Motor neuron (in vitro differentiated cells): ENCODE data around the gene CDC20B. TPM values are rescaled to one million over a fixed set of nuclear protein-coding genes. Genes with fewer than 3 reads are reported as not detected.
A peak's percentile ranks its signal among the peaks of the same experiment; 100 is the strongest.

ENCODE experiments used
- ATAC-seq, 8 experiments: fragments of 200-7000 bp; cut with Tn5 transposase; replicated peaks in 6 of 8; 2 replicates each; pipeline ENCODE4 v1.8.0; 2021; ENCODE audit warnings: mild to moderate bottlenecking in 8 of 8, moderate library complexity in 8 of 8
- H3K27ac ChIP-seq, 2 donors: fragments of 250-450 bp; sonication (Bioruptor Pico); 2 replicates each; pipeline ENCODE4 v1.9.0; 2021; ENCODE audit warnings: antibody characterized with exemption in 2 of 2, mild to moderate bottlenecking in 2 of 2, moderate library complexity in 1 of 2
- H3K4me1 ChIP-seq, 2 donors: fragments of 250-450 bp; sonication (Bioruptor Pico); replicated peaks in 1 of 2; 2 replicates each; pipeline ENCODE4 v1.6.1; 2021; ENCODE audit warnings: antibody characterized with exemption in 2 of 2, mild to moderate bottlenecking in 2 of 2, moderate library complexity in 1 of 2
- H3K4me3 ChIP-seq, 5 donors: fragments of 250-450 bp; sonication (Bioruptor Pico); 2 replicates each; pipeline ENCODE4 v1.9.0; 2021; ENCODE audit warnings: antibody characterized with exemption in 5 of 5, mild to moderate bottlenecking in 5 of 5, moderate library complexity in 4 of 5
- WGBS, 10 experiments: fragments of 450-650 bp; shearing (Covaris generic); methylation state at CpG; one replicate each; pipeline ENCODE4 v1.0.0; 2022; 5-methylcytosine and 5-hydroxymethylcytosine counted together
- in situ Hi-C, 9 experiments: fragments of 400-800 bp; cut with MboI; loops; one replicate each; pipeline ENCODE4 v1.15.0; 2021; ENCODE audit warnings: low sequenced_read_pairs in 9 of 9, low pct_unique_long_range_greater_than_20kb in 2 of 9; ENCODE audit not compliant: unreplicated experiment in 9 of 9
- total RNA-seq, 8 experiments: library from RNA; unstranded; fragments of 300-600 nt; gene quantifications; 2 replicates each; pipeline versions ENCODE4 v1.2.3 to v1.2.4, GENCODE V29; 2022

Gene CDC20B, protein sequence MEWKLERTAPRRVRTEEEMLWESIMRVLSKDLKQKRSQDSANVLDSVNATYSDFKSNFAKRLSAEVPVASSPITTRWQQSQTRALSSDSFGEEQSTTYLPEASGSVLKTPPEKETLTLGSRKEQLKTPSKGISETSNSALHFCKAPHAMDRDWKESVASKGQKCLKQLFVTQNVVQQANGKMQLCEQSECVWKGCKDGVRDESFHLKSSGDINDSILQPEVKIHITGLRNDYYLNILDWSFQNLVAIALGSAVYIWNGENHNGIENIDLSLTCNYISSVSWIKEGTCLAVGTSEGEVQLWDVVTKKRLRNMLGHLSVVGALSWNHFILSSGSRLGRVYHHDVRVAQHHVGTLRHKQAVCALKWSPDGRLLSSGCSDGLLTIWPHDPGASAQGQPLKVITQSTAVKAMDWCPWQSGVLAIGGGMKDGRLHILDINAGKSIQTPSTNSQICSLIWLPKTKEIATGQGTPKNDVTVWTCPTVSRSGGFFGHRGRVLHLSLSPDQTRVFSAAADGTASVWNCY
- total RNA-seq: under 1 TPM in 6 of 8 experiments, not detected in 2; 0.09 to 1.00 (median 0.14) TPM

DNA sequence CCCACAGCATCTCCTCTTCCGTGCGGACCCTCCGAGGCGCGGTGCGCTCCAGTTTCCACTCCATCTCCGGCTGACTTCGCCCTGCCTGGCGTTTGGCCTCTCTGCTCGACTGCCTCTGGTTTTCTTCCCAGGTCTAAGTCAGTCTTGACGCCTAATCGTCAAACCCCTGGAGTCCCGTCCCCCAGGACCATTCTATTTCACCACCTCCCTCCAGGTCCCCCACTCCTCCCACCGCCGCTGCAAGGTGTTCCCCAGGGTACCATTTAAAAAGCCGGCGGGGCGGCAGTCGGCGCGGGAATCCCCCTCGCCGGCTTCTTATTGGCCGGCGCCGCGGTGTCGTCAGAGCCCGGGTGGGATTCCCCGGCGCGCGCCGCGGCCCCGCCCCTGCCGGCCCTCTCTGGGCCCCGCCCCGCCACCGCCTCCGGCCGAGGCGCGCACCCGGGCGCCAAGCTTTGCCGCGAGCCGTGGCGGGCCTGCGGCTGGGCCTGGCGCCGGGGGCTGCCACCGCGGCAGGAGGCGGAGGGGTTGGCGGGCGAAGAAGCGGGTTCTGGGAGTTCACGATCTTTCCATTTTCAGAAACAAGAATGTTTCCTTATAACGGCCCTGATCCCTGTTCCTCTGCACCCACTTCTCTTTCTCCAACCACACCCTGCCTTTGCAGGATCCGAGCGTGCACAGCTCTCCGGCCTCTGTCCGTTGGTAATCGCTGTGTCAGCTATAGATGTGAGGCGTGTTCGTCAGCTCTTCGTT, at the start of gene CDC20B:
TSS of gene CDC20B (minus strand) at position 241 of the 750 bp plus-strand sequence. CDS start at position 64, 177 bp downstream.
- Histone ChIP-seq H3K4me3 (peak within 1 kb of the TSS; percentile 35 to 52 (median 47)), H3K27ac (no peak within 1 kb of the TSS), H3K4me1 (peaks cover 3 to 9% of the 10 kb centered on the region in 2 donors)
- in situ Hi-C loops: loop anchor here in 2 of 9 experiments (25.0 kb wide), 2 partner anchors 261 to 636 kb away; no protein-coding TSS in a partner anchor
- ATAC-seq: peak; percentile 81 to 91 (median 85)
- 0 to 5% (median 0%) methylated on average over 1 to 8 of the region's 69 CpGs; no CpG with 5 or more reads in 4 of the 10 experiments for WGBS, 10 experiments

DNA sequence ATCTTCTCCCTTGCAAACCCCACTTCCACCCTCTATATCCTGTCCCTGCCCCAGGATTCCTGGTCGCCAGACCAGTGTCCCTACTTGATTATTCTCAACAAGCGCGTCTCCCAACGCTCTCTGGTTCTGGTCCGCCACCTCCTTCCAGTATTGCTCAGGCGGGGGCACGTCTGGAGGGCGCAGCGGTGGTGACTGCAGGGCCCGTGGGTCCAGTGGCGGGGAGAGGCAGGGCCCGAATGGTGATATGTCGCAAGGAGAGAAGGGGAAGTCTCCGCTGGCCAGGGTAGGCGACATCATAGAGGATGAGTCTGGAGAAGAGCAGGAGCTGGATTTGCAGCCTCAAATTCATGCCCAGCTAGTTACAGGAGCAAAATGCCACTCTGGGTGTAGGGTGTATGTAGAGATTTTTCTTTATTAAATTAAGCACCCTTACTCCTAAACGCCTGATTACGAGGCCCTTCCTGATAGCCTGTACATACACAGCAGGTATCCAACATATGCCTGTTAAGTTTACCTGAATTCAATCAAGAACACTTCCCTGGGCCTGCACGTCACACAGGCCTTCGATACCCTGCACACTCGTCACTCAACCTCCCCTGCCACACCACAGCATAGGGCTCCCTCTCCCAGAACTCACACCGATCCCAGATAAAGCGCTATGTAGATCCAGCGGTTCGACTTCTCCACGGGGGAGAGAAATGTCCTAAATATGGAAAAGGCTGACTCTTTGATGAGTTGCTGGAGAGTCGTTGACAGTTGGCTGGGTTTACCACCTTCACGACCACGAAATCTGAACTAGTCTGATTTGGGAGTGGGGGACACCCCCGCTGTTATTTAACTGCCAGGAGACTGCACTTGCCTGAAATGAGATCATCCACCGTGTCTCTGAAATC, 49.4 kb upstream of the CDC20B start:
- H3K4me3 ChIP-seq: peak overlapping the region in 1 of 5 donors; percentile 17
- in situ Hi-C loops: no loop called here
- no peak for ATAC-seq
- H3K27ac ChIP-seq: no peak overlapping the region
- WGBS, 10 experiments: 5 to 100% (median 47%) methylated on average over 1 to 23 of the region's 30 CpGs; no CpG with 5 or more reads in 1 of the 10 experiments
- H3K4me1 ChIP-seq: peaks cover 0 to 3% of the 10 kb centered on the region in 2 donors

DNA sequence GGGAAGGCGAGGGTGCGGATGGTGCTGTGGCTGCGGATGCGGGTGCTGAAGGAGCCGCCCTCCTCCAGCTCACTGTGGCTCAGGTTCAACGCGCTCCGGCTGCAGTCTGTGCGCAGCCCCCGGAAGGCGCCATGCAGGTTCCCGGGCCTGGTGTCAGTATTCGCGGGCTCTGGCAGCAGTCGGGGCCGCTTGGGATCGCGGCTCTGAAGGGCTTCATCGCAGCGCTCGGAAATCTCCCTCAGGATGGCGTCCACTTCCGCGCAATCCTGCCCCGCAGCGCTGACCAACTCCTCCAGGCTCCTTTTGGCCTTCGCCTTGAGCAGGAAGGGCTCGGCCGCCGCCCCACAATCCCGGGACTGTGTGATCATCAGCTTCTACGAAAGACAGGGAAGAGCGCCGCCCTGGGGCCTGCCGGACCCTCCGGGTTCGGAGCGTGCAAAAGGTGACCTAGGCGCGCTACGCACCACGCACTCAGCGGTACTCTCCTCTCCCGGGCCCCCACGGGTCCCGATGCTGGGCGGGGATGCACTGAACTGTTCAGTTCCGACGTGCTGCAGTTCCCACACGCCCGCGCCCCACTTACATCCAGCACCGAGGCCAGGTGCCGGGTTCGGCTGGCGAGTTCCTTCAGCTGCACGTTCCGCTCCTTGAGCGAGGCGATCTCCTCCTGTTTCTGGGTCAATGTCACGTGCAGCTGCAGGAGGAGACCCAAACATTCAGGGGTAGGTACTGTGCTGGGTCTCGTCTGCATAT, 47.6 kb upstream of the CDC20B start:
- in situ Hi-C loops: no loop called here
- Histone ChIP-seq H3K4me1 (peaks cover 0 to 3% of the 10 kb centered on the region in 2 donors), H3K4me3 (peak overlapping the region; percentile 8 to 39 (median 24)), H3K27ac (no peak overlapping the region)
- WGBS, 10 experiments: 0 to 67% (median 11%) methylated on average over 1 to 27 of the region's 62 CpGs; no CpG with 5 or more reads in 4 of the 10 experiments
- peak; percentile 73 to 94 (median 84) for ATAC-seq

DNA sequence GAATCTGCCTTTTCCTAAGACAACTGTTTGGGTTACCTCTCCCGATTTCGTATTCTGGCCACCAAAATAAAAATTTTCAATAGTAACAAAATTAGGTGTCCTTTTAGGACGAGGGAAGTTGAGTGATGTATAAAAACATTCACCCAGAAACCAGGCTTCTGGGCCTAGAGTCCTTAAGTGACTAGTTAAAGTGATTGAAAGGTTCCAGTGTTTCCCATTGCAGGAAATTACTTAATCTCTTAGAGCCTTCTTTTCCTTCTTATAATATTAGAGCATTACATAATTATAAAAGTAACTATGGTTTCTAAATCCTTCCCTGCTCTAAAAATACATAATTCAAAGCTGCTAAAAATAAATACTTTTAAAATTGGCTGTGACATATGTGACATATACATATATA, 46.8 kb upstream of the CDC20B start:
- Histone ChIP-seq H3K4me3 (no peak overlapping the region), H3K4me1 (peaks cover 0 to 3% of the 10 kb centered on the region in 2 donors), H3K27ac (no peak overlapping the region)
- ATAC-seq: no peak
- WGBS, 10 experiments: 0 to 100% (median 87%) methylated on average over 1 to 3 of the region's 3 CpGs; no CpG with 5 or more reads in 1 of the 10 experiments
- in situ Hi-C loops: no loop called here

DNA sequence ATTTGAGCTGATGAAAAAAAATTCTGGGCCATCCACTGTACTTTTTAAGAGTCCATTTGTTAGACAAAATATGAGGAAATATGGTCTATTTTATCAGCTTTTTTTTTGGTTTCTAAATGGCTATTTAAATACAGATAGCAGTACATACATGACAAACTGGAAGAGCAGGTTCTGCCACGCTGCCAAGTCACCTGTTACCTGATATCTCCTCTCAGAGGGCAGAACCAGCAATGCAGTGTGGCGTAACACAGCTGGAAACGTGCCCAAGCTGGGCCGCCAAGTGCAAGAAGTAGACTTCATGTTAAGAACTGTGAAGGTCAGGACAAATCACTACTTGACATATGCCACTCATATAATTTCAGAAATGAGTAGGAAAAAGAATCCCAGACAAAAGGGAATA, 46.0 kb upstream of the CDC20B start:
- WGBS, 10 experiments: 0 to 71% (median 46%) methylated on average over 1 to 4 of the region's 4 CpGs; no CpG with 5 or more reads in 3 of the 10 experiments

DNA sequence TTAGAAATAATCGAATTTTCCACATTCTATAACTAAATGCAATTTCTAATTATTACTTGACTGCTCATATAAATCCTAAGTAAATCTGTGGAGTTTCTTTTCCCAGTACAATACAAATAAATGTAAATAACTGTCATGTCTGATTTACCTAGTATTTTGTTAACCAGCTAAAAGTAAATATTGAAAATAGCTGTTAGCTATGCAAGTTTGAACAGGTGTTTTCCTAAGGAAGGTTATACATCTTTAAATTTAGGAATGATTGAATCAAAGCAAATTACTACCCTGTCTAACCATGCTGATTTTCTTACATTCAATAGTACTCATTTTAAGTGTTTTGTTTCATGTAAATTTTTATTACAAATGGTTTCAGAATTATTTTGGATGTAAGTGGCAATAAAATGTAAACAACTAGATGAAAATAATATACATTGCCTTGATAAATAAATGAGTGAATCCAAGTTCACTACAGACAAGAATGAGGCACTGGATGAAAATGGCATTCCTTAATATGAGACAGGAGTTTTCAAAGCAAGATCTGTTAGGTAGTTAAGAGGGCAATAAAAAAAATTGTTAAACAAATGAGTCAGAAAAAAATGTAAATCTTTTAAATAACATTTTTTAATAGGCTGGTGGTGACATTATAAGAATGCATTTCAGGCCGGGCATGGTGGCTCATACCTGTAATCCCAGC, 38.4 kb upstream of the CDC20B start:
- Histone ChIP-seq H3K27ac (no peak overlapping the region), H3K4me1 (no peaks in the 10 kb centered on the region), H3K4me3 (no peak overlapping the region)
- 15 to 100% (median 50%) methylated on average over 1 to 2 of the region's 2 CpGs for WGBS, 10 experiments
- ATAC-seq: no peak
- in situ Hi-C loops: no loop called here

More for the DNA sequence above, 46.0 kb upstream of the CDC20B start:
- no peak for ATAC-seq
- no peak overlapping the region for H3K27ac ChIP-seq
- no peak overlapping the region for H3K4me3 ChIP-seq
- H3K4me1 ChIP-seq: peaks cover 0 to 3% of the 10 kb centered on the region in 2 donors
- in situ Hi-C loops: no loop called here

DNA sequence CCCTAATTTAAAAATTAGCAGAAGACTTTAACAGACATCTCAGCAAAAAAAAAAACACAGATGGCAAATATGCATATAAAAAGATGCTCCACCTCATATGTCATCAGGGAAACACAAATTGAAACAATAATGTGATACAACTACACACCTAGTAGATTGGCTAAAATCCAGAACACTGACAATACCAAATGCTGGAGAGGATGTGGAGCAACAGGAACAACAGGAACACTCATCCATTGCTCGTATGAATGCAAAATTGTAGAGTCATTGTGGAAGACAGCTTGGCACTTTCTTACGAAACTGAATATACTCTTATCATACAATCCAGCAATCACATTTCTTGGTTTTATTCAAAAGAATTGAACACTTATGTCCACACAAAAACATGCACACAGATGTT, 32.0 kb upstream of the CDC20B start:
- Histone ChIP-seq H3K27ac (no peak overlapping the region), H3K4me3 (no peak overlapping the region), H3K4me1 (no peaks in the 10 kb centered on the region)
- in situ Hi-C loops: no loop called here
- WGBS, 10 experiments: 0 to 100% (median 66%) methylated on average over 2 of the region's 2 CpGs; no CpG with 5 or more reads in 3 of the 10 experiments
- ATAC-seq: no peak

DNA sequence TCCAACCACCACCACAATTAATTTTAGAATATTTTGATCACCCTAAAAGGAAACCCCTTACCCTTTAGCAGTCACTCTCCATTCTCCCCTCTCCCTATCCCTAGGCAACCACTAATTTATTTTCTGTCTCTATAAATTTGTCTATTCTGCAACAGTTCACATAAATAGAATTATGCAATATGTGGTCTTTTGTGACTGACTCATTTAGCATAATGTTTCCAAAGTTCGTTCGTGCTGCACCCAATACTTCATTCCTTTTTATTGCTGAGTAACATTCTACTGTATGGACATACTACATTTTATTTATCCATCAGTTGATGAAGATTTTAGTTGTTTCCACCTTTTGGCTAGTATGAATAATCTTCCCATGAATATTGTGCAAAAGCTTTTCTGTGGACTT, 18.2 kb upstream of the CDC20B start:
- Histone ChIP-seq H3K27ac (no peak overlapping the region), H3K4me1 (no peaks in the 10 kb centered on the region), H3K4me3 (no peak overlapping the region)
- in situ Hi-C loops: no loop called here
- 0 to 100% (median 89%) methylated on average over 1 to 2 of the region's 2 CpGs; no CpG with 5 or more reads in 1 of the 10 experiments for WGBS, 10 experiments
- ATAC-seq: peak in 1 of 8 experiments; percentile 29

DNA sequence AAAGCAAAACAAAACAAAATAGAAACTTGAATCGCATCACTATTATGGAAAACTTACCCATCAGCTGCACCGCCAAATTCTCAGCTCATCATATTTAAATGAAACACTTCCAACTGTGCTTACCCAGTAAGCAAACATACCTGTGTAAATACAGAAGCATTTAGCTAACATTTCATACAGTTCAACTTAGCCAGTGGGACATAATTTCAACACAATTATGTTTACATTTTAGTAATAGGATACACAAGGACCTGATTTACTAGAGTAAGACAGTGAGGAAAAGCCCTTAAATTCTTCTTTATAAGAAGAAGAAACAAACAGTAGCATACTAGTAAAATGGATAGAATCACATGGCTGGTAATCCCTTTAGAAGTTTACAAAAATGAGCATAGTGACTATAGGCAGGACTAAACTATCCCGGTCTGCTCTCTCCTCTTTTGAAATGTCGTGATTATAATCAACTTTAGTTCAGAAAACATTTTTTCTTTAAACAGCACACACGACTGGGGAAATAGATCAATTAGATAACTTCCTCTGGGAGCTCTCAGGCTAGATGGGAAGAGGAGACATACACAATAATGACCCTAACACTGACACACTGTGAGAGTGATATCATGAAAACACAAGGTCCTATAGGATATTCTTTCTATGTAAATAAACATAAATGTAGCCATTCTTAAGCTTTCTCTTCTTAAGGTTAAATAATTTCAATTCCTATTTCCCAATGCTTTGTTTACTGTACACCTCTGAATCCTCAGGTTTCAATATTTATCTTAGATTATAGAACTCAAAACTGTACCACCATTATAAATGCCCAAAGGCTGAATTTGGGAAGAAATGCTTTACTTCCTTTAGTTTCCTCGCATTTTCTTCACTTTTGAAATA, 15.9 kb upstream of the CDC20B start:
- WGBS, 10 experiments: 38 to 79% (median 55%) methylated on average over 4 to 6 of the region's 6 CpGs; no CpG with 5 or more reads in 1 of the 10 experiments
- Histone ChIP-seq H3K27ac (no peak overlapping the region), H3K4me1 (no peaks in the 10 kb centered on the region), H3K4me3 (no peak overlapping the region)
- in situ Hi-C loops: no loop called here
- no peak for ATAC-seq

DNA sequence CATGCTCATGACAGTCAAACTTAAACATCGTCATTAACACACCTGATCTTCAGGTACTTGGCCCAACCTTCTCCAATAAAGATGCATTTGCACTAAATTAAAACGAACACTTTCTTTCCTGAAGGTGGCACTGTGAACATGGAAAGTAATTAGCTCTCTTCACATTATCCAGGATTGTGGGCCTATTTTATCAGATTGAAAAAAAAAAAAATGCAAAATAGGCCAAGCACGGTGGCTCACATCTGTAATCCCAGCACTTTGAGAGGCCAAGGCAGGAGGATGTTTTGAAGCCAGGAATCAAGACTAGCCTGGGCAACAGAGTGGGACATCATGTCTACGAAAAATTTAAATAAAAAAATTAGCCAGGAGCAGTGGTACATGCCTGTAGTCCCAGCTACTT, 14.4 kb upstream of the CDC20B start:
- peak in 1 of 8 experiments; percentile 35 for ATAC-seq
- WGBS, 10 experiments: 0 to 60% (median 33%) methylated on average over 1 to 4 of the region's 4 CpGs; no CpG with 5 or more reads in 1 of the 10 experiments
- Histone ChIP-seq H3K4me1 (no peaks in the 10 kb centered on the region), H3K4me3 (no peak overlapping the region), H3K27ac (no peak overlapping the region)
- in situ Hi-C loops: no loop called here
